ENCODE results near the gene NPIPA1. TPM values are rescaled to one million over a fixed set of nuclear protein-coding genes. Genes with fewer than 3 reads are reported as not detected.
"Not testable (repeated sequence)": the region's sequence is repeated elsewhere in the genome, so short reads cannot be mapped to it uniquely, and the experiment has no call there.

NPIPA1 gene
- polyA plus RNA-seq (ENCODE audit: insufficient read length in 10 of 10), result 100 to 1,000 TPM in 5 of 10 donors, 10 to 100 TPM in 5; 54.1 to 200 (median 96.0) TPM
- long read RNA-seq, donor 1, result 0 reads
- long read RNA-seq, donor 2, result 0 reads
- long read RNA-seq, donor 3, result 0 reads
- long read RNA-seq, donor 4, partial matches to known transcripts, result 6 of 6 reads
- long read RNA-seq, donor 4, other reads (novel, unspliced or antisense), result 0 of 6 reads
- long read RNA-seq, donor 5, result 0 reads
- long read RNA-seq, donor 6, result 0 reads
- long read RNA-seq, donor 7, result 0 reads
- long read RNA-seq, donor 8, result 0 reads
- long read RNA-seq, donor 9, result 0 reads

- not testable (repeated sequence) for DNase-seq
Measured at GRCh38 chr16:14937143-14937542, at the start of gene NPIPA1. Gene NPIPA1, plus strand, starts transcription at chr16:14937443. Its CDS starts 0 bp downstream, at chr16:14937443.

GRCh38 chr16:14892111-14892510 is 45.1 kb upstream of the NPIPA1 start:
- not testable (repeated sequence) for DNase-seq

GRCh38 chr16:14895382-14895781 is 41.9 kb upstream of the NPIPA1 start:
- DNase-seq, result not testable (repeated sequence)

- DNase-seq, result not testable (repeated sequence)
Measured at GRCh38 chr16:14896023-14896422, 41.2 kb upstream of the NPIPA1 start.

GRCh38 chr16:14897006-14897664 is 40.1 kb upstream of the NPIPA1 start:
- not testable (repeated sequence) for DNase-seq

GRCh38 chr16:14898162-14898561 is 39.1 kb upstream of the NPIPA1 start:
- not testable (repeated sequence) for DNase-seq

- not testable (repeated sequence) for DNase-seq
Measured at GRCh38 chr16:14903191-14903957, 33.9 kb upstream of the NPIPA1 start.

- DNase-seq, result not testable (repeated sequence)
Measured at GRCh38 chr16:14909744-14910143, 27.5 kb upstream of the NPIPA1 start.

GRCh38 chr16:14910833-14911629 is 26.2 kb upstream of the NPIPA1 start:
- DNase-seq, result not testable (repeated sequence)

GRCh38 chr16:14911954-14912353 is 25.3 kb upstream of the NPIPA1 start:
- not testable (repeated sequence) for DNase-seq

GRCh38 chr16:14912588-14912987 is 24.7 kb upstream of the NPIPA1 start:
- DNase-seq, result not testable (repeated sequence)

GRCh38 chr16:14918504-14918903 is 18.7 kb upstream of the NPIPA1 start:
- DNase-seq, result peak in 1 of 3 donors; percentile 2

GRCh38 chr16:14919837-14920600 is 17.2 kb upstream of the NPIPA1 start:
- peak in 1 of 3 donors; percentile 1 for DNase-seq

GRCh38 chr16:14922285-14922684 is 15.0 kb upstream of the NPIPA1 start:
- DNase-seq, result not testable (repeated sequence)

GRCh38 chr16:14922968-14923367 is 14.3 kb upstream of the NPIPA1 start:
- DNase-seq, result not testable (repeated sequence)

GRCh38 chr16:14923394-14924088 is 13.7 kb upstream of the NPIPA1 start:
- DNase-seq, result not testable (repeated sequence)

- not testable (repeated sequence) for DNase-seq
Measured at GRCh38 chr16:14924359-14924758, 12.9 kb upstream of the NPIPA1 start.

- not testable (repeated sequence) for DNase-seq
Measured at GRCh38 chr16:14924982-14925381, 12.3 kb upstream of the NPIPA1 start.

- peak in 1 of 3 donors; percentile 29 for DNase-seq
Measured at GRCh38 chr16:14928064-14928714, 9.1 kb upstream of the NPIPA1 start.

Measured in muscle of back (tissue), 13 donors.